ENCODE data around the gene GLP2R.

- TF ChIP-seq POLR2A (IDR thresholded peaks at IDR 0.05) (no peak), POLR2AphosphoS5 (IDR thresholded peaks at IDR 0.05) (no peak), CTCF (IDR thresholded peaks at IDR 0.05) (no peak)
Observed at GRCh38 chr17:9805769-9806168, 20.0 kb upstream of the GLP2R start.
